RWPE1 (cell line): ENCODE measurements around the gene LAMA4.

ENCODE experiments used
- CTCF ChIA-PET: fragments of 350-600 bp; sonication (Branson Sonifier 250); formaldehyde crosslinking; extraction: SDS; loops from one replicate; lab custom pipeline; 2021; lab: Yijun Ruan, JAX
- POLR2A ChIA-PET: fragments of 400-600 bp; formaldehyde crosslinking; extraction: SDS; loops from one replicate; lab custom pipeline; 2020; ENCODE audit warnings: antibody characterized with exemption; ENCODE audit not compliant: low non-redundant PET; lab: Yijun Ruan, JAX
- DNase-seq: peaks from one replicate; pipeline ENCODE4 v3.0.0; 2012; ENCODE audit warnings: low spot score
- H3K27ac ChIP-seq: fragments of 450-650 bp; 2 replicates; pipeline ENCODE4 v1.5.1; 2017
- TF ChIP-seq, protein P1 (sequence below): fragments of 450-650 bp; conservative IDR thresholded peaks from 2 replicates; pipeline ENCODE4 v1.5.1; 2017; ENCODE audit warnings: low read depth, mild to moderate bottlenecking

The LAMA4 gene

DNA sequence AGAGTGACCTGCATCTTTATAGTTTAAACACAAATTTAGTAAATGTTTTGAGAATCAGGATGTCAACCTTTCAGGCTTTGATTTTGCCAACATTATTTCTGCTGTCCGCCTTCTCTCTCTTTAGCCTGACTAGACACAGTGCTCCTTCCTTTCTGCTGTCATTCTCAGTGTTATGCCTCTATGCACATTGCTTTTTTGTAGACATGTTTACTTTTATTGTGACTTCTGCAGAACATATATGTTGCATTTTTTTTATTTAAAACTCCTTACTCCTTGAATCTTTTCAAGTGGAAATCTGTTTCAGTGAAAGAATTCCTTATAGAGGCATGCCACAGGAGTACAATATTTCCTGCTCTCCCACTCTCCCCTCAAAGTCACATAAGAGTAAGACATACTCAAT is 64.2 kb downstream of the LAMA4 start:
- ChIA-PET CTCF (interaction anchor here (0.7 to 0.9 kb wide), 2 partner anchors 21 to 99 kb away, joined by 5 to 8 read pairs; no protein-coding TSS in a partner anchor), POLR2A (no interaction called here)
- TF ChIP-seq, protein P1, sequence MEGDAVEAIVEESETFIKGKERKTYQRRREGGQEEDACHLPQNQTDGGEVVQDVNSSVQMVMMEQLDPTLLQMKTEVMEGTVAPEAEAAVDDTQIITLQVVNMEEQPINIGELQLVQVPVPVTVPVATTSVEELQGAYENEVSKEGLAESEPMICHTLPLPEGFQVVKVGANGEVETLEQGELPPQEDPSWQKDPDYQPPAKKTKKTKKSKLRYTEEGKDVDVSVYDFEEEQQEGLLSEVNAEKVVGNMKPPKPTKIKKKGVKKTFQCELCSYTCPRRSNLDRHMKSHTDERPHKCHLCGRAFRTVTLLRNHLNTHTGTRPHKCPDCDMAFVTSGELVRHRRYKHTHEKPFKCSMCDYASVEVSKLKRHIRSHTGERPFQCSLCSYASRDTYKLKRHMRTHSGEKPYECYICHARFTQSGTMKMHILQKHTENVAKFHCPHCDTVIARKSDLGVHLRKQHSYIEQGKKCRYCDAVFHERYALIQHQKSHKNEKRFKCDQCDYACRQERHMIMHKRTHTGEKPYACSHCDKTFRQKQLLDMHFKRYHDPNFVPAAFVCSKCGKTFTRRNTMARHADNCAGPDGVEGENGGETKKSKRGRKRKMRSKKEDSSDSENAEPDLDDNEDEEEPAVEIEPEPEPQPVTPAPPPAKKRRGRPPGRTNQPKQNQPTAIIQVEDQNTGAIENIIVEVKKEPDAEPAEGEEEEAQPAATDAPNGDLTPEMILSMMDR: no peak
- H3K27ac ChIP-seq: no peak overlapping the region
- no peak for DNase-seq

DNA sequence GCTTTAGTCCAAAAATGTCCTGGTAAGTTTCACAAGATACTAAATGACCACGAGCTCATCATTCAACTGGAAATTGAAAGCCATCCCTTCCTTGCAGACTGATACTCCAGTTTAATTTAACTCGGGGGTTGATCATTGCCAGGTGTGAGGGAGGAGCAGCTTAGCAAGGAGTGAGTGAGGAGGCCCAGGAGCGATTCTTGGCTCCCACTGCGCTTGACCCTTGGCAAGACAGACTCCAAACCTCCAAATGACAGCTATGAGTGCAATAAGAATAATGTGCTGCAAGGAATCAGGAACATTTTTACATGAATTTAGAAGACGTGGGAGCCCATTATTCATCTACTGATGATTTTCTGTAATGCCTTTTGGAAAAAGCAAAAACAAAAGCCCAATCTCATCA is 64.9 kb downstream of the LAMA4 start:
- POLR2A ChIA-PET: no interaction called here
- CTCF ChIA-PET: interaction anchor here (0.9 to 1.3 kb wide), 2 partner anchors 9 to 22 kb away, joined by 5 to 6 read pairs; no protein-coding TSS in a partner anchor
- no peak for DNase-seq

DNA sequence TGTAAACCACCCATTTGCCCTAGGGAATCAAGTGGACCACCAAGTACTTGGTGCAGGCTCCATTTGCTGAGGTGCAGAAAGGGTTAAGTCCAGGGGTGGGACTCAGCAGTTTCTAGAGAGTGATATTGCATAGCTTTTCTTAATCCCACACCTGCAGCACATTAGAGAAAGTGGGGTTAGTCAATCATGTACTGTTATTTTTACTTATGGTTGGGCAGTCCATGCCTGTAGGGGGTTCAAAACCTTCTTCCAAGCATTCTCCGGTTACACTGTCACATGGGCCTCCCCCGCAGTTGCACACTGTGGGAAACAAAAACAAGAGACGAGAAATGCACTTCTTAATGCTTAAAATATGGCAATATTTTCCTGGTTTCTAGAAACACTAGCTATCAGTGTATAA is 65.5 kb downstream of the LAMA4 start:
- no peak overlapping the region for H3K27ac ChIP-seq
- ChIA-PET POLR2A (no interaction called here), CTCF (interaction anchor here (1.3 kb wide), 1 partner anchor 8 kb away, joined by 6 read pairs; no protein-coding TSS in a partner anchor)
- DNase-seq: no peak
- TF ChIP-seq, protein P1: no peak

More for the DNA sequence above, 64.9 kb downstream of the LAMA4 start:
- H3K27ac ChIP-seq: no peak overlapping the region
- TF ChIP-seq, protein P1: no peak

DNA sequence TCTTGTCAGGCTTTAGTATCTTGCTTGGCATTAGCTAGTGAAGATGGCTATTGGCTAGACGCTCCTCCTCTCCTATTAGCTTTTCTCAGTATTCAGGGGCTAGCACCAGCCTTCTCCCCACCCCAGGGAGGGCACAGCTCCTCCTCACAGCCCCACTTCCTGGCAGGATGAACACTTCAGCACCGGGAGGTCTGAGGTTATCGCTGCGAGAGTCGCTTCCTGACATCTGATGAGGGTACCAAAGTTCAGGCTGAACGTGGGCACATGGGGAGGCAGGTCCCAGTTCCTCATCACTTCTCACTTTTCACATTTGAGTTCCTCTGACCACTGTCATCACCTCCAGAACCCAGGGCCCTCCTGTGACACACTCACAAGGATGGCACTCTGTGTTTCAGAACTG is 66.6 kb downstream of the LAMA4 start:
- CTCF ChIA-PET: interaction anchor here (0.6 kb wide), 1 partner anchor 12 kb away, joined by 4 read pairs; no protein-coding TSS in a partner anchor
- DNase-seq: no peak
- POLR2A ChIA-PET: no interaction called here
- no peak overlapping the region for H3K27ac ChIP-seq
- TF ChIP-seq, protein P1: no peak

DNA sequence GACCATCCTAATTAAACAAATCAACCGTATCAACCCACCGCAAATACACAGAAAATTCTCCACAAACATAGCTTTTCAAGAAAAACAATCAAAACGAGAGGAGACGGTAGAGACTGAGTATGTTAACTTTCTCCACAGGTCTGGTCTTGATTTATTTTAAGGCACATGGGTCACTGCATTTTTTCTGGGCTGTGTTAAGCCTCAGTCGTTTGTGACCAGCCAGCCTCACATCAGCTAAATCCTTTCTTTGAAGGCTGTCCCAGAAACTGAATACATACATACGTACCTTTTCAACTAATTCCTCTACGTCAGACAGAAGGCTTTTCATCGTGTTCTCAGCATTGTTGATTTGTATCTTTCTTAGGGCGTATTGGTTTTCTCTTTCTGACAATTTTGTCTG is 69.4 kb downstream of the LAMA4 start:
- POLR2A ChIA-PET: no interaction called here
- TF ChIP-seq, protein P1: no peak
- CTCF ChIA-PET: interaction anchor here (0.7 to 0.8 kb wide), 2 partner anchors 58 to 84 kb away, joined by 11 read pairs; no protein-coding TSS in a partner anchor
- no peak for DNase-seq
- no peak overlapping the region for H3K27ac ChIP-seq

DNA sequence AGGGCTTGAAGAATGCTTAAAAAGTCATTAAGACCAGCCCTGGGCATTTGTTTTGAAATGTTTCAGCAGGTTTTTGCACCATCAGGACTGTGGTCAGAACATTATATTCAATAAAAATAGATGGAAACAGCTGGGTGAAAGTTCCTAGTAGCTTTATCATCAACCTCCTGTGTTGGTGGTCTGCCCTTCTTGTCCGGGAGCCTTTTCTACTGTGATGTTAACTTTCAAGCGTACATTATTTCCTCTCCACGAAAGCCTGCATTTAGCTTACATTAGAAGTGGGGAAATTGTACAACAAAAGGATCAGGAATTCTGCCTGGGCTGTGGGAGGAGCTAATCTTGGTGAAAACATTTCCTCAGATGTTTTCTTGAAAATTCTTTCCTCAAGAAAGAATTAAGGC is 71.1 kb downstream of the LAMA4 start:
- H3K27ac ChIP-seq: no peak overlapping the region
- ChIA-PET CTCF (interaction anchor here (0.6 to 1.5 kb wide), 4 partner anchors 98 to 185 kb away, joined by 3 read pairs; no protein-coding TSS in a partner anchor), POLR2A (no interaction called here)
- TF ChIP-seq, protein P1: no peak
- DNase-seq: no peak
